Right renal pelvis (tissue), 4 donors: Measurements from ENCODE around the gene HTR4. TPM values are rescaled to one million over a fixed set of nuclear protein-coding genes. Genes with fewer than 3 reads are reported as not detected.

Experiments
- DNase-seq, 4 donors: peaks; one replicate each; pipeline ENCODE4 v3.0.0-alpha.2; 2013; ENCODE audit warnings: low read depth in 4 of 4, low spot score in 3 of 4, missing footprints in 1 of 4
- polyA plus RNA-seq, 4 donors: library from polyadenylated mRNA; unstranded; fragments of 120-200 nt; gene quantifications; one replicate each; pipeline ENCODE4 v1.2.1, GENCODE V29; 2013; ENCODE audit not compliant: insufficient read length in 4 of 4

The HTR4 gene
- polyA plus RNA-seq, 4 donors = 0.05 to 0.15 TPM; not detected in 2

DNA sequence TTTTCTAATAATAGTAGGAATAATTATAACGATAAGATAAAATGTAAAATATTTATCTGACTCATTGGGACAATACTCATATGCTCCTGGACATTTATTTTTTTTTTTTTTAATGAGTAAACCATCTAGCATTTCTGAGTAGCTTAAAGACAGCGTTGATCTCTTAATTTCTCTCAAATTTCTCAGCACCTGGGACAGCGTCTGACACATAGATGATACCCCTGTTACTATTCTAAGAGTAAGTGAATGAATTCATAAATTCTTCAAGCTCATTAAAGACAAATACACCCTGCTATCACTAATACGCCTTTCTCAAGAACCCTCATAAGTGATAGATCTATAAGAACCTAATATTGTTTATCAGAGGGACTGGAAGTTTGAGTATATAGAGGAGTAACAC lies 12.0 kb upstream of the HTR4 start:
- no peak for DNase-seq

DNA sequence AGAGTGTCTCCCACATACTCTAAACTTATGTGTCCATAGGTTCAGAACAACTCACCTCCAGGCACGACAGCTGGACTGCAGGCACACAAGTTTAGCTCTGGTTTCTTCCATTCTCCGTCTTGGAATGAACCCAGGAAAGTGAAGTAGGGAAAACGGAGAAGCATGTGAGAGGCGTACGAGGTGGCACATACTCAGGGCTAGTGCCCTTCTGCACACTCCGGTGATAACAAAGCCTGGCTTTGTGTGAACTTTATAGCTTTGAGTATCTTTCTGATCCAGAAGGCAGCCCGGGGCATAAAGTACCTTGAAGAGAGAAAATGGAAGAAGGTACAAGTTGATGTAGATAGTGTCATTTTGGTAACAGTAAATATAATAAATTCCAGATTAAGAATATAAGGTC lies 11.1 kb upstream of the HTR4 start:
- no peak for DNase-seq

DNA sequence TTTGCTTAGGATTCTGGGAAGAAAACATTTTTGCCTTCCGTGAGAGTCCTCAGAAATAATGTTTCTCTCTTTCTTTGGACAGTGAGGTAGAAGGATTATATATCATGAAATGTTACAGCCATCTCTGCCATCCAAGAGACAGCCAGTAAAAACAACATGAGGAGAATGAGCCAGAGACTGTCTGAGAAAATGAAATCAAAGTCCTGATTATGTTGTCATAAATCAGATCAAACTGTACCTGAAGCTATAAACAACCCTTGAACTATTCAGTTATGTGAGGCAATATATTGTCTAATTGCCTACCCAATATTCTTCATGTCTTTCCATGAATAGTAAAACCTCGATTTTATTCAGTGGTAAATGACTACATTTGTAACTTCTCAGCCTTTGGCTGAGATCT lies 9.2 kb upstream of the HTR4 start:
- no peak for DNase-seq

DNA sequence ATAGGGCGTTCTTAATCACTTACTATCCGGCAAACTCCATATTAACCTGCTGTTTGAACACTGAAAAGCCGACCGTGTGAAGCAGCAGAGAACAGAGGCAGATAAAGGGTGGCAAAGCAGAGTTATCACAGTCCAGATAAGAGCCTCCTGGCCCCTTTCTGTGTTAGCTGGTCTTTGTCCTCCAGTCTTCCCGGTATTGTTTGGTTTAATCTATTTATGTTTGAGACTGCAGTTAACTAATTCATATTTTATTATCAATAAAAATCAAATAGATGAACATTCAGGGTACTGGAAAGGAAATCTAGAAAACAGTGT lies 6.0 kb upstream of the HTR4 start:
- DNase-seq = no peak

DNA sequence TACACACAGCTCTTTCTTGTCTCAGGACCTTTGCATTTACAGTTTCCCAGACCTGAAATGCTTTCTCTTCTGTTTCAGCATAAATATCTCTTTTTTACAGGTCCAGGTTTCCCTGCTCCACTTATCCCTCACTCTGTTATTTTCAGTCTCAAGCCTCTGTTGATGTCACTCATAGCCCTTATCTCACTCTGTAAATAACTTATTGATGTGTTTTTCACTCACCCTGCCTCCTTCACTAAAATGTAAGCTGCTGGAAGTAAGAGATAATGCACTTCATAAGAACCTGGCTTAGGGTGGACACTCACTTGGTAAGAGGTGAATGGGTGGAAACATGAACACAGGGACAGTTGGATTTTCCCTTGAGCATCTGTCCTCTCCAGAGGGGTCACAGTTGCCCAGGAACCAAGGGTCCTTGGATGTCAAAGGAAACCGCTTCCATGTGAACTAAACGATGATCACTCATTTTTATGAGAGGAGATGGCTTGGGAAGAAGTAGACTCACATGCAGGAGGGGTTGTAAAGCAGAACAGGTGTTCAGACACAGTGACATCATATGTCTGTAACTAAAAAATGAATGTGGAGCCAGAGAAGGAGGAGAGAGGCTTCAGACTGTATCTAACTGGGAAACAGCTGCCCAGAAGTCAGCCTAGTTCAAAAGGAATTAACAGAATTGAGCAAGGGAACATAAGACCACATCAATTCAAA lies 5.5 kb upstream of the HTR4 start:
- DNase-seq = no peak

DNA sequence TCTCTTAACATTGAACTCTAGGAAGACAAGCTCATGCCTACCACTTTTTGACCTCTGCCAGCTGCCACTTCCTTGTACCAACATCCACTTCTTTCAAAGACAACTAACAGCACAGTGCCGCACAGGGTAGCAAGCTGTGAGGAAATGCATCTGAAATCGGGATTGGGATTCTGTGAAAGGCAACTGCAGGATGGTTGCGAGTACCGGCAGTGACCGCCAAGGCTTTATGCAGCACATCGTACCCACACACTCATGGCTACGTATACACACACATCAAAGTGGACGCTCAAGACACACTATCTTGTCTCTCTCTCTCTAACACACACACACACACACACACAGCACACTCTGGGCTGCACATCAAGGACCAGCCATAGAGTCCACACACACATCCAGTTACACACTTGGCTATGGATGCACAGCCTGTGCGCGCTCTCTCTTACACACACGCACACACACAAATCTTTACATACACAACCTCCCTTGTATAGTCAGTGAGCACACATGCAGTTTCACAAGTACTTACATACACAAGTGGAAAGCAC lies 964 bp downstream of the HTR4 start:
- no peak for DNase-seq

DNA sequence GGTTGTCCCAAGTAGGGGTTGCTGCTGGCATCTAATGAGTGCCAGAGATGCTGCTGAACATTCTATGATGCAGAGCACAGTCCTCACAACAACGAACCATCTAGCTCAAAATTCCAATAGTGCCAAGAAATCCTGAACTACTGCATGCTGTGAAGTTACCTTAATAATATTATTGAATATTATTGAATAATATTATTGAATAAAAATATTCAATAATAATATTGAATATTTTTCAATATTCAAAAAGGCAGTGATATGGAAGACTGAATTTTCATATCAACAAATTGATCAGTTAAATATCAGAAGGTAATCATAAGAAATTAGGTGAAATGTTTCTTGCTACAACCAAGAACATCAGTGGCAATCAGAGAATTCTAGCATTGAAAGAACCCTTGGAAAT lies 2.8 kb downstream of the HTR4 start:
- DNase-seq = no peak

DNA sequence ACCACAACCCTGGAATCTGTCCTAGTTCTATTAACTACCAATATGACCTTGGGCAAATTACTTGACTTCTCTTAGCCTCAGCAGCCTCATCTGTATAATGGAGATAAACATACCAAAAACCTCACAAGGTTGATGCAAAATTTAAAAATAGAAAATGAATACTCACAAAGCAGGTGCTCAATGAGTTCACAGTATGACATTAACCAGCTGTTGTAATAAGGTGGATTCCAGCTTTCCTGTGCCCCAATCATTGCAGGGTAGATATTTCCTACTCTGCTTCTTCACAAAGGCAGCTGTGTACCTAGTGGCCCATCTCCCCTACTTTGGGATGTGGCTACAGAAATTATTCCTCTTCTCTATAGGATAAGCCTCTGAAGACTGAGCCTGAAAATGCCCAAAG lies 8.8 kb downstream of the HTR4 start:
- no peak for DNase-seq

DNA sequence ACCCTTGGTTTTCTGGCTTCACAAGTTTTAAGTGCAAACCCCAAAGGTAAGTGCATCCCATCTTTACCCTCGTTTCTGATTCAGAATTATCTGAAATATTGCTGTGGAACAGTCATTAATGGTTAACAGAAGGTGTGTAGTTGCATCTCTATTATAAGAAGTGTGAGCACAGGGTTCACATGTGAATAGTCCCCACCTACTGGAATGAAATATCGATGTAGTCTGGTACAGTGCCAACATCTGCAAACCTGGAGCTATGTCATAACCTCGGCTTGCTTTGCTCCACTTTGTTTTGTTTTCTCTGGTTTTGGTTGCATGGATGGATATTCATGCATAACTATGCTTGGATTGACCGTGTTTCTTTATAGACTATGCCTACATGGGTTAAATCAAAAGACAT lies 12.6 kb downstream of the HTR4 start:
- no peak for DNase-seq

DNA sequence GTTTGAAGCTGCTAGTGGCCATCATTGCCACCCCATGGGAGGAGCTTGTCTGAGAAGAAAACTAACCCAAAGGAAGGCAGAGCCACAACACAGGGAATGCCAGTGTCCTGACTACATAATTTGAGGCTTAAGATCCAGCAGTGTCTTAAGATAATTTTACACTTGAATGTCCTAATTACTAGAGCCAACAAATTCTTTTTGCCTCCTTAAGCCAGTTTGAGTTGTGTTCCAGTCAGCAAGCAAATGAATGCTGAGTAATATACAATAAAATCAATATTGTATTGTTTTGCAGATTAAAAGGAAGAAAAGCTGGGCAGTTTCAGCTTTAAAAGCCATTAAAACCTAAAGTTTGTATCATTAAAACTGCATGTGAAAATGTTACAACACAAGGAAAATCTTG lies 13.9 kb downstream of the HTR4 start:
- no peak for DNase-seq

DNA sequence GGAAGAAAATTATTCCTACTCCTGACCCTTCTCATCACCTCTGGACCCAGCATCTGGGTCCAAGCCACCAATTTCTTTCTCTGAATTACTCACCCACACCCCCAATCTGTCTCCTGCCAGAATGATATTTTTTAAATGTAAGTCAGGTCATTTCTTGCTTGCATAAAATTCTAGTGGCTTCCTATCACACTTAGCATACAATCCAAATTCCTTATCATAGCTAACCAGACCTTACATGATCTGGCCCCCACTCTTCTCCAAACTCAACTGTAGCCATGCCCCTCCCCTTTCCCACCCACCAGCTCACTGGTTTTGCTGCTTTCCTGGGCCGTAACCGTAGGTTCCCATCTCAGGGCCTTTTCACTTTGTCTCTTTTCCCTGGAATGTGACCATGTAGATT lies 15.2 kb downstream of the HTR4 start:
- no peak for DNase-seq

DNA sequence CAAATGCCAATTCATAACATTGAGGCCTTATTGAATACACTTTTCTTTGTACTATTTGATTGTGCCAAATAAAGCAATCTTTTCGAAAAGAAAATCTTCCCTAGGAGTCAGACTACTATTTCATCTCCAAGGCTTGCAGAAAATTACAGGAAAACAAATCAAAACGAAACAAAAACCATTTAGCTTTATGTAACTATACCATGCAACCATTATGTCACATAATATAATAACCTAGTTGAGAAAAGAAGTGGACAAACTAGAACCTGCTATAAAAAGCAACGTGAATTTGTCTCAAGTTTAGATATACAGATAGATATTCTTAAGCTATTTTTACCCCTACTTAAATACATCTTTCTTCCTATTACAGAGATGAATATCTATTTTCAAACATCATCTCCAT lies 18.0 kb downstream of the HTR4 start:
- no peak for DNase-seq

DNA sequence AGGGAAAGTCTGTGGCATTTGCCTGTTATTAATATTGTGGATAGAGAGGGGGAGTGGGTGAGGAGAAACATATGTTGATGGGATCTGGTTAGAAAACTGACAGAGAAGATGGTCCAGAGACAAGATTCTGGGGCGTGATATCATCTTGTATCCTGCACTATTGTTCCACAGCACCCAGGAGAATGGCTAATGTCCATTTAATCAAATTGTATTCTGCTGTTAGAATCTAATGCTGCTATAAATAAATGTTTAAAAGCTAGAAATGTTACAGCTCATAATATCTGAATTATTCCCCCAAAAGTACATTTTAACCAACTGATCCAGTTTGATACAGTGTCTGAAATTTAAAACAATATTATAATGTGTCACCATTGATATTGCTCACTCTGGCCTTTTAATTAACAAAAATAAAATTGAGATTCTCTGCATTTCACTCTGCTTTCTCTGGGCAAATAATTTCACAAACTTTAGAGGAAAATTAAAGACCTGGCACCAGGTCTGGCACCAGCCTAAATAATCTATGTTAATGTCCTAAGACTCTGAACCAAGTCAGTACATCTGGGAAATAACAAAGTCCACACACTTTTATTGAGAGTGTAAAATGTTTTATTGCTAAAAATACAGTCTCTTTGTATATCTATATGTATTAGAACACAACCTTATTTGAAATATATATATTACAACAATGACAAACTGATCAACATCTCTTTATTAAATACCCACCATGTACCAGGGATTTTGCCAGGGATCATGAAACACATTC lies 18.8 kb downstream of the HTR4 start:
- DNase-seq = no peak

DNA sequence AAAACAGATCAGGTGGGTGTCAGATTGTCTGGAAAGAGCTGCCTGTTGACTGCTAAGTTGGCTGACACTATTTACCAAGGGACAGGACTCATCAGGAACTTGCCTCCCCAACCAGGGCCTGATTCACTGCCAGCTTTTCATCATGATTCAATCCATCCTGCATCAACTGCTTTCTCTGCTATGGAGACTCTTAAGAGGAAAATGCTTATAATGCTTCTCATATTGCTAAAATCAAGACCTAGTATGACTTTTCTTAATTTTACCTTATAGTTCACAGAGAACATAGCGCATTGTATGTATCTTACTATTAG lies 21.3 kb downstream of the HTR4 start:
- no peak for DNase-seq

DNA sequence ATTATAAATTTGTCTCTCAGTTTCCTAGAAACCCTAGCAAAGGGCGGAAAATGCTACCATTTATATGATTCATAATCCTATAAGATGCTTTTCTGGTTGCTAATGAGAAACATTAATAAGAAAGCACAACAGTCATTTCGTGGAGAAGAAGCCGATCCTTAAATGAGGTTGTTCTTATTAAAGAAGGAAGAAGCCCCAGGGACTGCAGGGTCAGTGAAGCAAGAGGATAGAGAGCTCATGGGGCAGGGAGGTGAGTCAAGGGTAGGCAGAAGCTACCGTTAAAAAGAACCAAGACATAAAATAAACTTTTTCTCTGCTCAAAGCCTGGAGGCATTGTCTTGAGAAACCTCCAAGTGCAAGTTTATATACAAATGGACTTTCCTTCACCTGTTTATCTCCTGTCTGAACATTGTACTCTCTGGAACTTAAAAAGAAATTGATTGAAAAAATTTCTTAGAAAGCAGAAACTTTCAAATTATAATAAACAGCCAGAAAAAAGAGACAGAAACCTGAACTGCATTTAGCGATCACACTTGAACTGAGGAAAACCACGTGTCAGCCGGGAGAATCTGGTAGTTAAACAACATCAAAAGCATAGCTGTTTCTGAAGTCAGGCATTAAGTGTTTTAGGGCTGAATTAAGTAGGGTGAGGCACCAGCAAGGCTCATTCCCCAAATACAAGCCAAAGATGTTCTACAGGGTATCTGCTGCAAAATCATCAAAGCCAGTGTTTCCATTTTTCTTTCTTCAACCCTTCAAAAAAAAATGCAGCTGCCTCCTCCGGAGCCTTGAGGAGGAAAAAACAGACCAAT lies 21.9 kb downstream of the HTR4 start:
- DNase-seq = no peak

DNA sequence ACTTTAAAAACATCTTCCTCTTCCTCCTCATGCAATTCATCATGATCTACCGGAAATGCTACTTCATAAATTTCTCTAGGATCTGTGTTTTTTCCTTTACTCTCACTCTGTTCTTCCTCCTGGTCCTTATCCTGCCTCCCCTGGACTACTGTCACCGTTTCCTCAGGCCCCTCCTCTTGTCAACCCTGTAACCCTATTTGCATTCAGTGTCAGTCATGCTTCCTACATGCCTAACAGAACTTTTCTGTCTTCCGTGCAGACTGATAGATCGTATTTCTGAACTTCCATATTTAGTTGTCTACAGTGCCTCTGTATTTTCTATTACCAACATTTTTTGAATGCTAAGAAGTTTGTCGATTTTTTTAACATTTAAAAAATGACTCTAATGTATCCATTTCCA lies 27.3 kb downstream of the HTR4 start:
- DNase-seq = no peak

DNA sequence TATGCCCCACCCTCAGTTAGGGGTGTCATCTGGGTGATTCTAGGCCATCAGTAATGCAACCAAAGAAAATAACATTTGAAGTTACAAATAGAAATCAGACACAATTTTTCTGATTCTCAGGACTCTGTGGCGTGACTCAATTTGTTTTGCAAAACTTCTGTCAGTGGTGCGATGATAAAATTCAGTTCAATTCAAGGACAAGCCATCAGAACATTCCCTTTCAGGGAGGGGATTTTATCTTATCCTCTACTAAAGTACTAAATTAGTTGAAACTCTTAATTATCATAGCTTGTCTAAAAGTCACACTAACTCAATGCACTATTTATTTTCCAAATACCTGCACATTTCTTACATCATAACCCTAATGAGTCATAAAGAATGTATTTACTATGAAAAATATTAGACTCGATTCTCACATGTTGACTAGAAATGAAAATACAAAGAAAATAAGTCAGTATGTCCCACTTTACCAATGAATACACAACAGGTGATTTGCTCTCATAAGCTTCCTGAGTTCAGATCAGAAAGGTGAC lies 28.2 kb downstream of the HTR4 start:
- DNase-seq = no peak

DNA sequence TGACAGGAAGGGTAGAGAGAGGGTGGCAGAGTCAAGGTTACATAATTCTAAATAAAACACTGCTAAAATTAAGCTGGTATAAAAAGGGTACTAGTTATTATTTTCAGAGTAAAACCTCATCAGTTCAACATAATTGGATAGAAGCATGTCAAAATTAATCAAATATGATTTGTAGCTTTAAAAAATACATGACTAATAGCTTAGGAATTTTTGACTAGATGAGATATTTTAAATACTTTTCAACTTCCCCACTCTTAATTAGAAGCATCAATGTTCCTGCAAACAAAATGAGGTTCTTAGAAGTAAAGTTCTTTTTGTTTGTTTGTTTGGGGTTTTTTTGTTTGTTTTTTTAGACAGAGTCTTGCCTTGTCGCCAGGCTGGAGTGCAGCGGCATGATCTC lies 29.1 kb downstream of the HTR4 start:
- DNase-seq = no peak

DNA sequence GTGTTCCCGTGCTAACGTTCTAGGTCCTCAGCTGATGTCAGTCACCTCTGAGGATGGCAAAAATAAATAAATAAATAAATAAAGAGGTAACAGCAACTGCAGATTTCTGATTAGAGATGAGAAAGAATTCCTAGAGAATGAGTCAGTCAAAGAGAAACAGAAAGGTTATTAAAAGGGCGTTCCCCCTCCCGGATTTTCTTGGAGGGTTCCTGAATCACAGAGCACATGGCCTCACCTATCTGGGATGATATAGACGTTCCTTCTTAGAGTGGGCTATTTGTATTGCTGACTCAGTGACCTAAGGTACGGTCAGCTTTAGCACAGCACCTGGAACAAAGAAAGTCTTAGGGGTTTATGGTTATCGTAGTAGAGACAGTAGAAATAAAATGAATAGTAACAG lies 30.6 kb downstream of the HTR4 start:
- DNase-seq = no peak

DNA sequence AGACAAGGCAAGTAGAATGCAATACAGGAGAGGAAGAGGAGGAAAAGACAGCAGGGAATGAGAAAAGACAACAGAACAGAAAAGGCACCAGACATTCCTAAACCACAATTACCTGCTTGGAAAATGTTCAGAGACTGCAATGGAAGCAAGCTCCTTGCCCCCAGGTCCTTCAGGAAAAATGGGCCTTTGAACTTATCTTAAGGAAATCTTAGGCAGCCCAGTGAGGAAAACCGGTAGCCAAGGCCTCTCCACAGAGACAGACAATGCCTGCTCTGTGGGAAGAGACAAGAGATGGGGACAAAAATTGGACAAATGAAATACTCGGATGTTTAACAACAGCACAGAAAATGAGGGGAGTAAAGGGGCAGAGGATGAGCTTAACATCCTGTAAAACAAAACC lies 31.2 kb downstream of the HTR4 start:
- DNase-seq = no peak

DNA sequence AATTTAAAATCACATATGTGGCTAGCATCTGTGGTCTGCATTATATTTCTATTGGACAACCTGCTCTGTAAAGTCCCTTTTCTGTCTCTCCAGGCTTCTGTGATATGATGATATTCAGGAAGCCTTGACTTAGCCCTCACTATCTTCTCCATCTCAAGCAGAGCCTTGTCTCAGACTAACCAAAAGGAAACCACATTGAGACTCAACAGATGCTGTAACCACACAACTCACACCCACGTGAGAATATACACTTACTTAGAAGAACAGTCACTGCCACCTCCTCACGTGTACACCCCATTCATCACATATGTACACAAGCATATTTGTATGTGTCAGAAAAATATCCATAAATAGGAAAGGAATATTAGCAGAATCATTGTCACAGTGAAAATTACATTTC lies 33.6 kb downstream of the HTR4 start:
- DNase-seq = no peak

DNA sequence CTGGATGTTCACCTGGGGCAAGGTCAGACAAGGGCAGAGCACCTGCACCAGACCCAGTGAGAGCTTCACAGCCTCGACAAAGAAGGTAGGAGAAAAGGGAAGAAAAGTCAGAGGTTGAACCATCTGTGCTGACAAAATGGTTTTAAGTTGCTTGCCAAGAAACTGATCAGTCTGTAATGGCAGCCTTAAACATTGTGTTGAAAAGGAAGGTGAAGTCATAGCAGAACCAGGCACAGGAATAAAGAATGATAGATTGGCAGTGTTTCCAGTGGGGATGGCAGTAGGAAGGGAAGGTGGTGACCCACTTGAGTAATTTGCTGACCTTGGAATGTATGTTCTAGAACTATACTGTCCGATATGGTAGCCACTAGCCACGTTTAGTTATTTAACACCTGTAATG lies 34.2 kb downstream of the HTR4 start:
- DNase-seq = no peak
